ENCODE results near the gene CANT1.
"Not testable (repeated sequence)": the region's sequence is repeated elsewhere in the genome, so short reads cannot be mapped to it uniquely, and the experiment has no call there.

CANT1 gene

DNA sequence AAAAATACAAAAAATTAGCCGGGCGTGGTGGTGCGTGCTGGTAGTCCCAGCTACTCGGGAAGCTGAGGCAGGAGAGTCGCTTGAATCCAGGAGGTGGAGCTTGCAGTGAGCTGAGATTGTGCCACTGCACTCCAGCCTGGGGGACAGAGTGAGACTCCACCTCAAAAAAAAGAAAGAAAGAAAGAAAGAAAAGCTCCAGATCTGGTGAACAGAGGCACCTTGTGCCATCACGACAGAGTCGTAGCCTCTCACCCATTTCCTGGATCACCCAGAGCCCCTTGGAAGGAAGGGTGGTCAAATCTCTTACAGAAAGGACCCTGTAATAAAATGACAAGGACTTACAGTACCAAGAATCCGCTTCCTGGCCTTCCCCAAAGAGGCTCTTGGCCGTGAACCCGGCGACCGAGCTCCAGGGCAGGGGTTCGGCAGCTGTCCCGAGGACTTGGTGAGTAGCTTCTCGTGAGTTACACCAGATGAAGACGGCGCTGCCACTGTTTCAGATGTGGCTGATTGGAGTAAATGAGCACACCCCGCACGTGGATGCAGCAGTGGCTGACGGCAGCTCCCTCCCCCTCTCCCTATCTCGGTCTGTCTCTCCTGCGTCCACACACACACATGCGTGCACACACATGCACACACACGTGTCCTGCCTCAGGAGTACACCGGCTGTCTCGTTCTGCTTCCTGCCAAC is 43.3 kb downstream of the CANT1 start:
- Histone ChIP-seq H3K36me3 (ENCODE audit: control insufficient read depth in 1 of 2, insufficient read depth in 2 of 2, low read length in 2 of 2) (peaks cover 4 to 5% of the 10 kb centered on the region in 2 donors), H3K27ac (ENCODE audit: low read length) (no peak overlapping the region), H3K9me3 (ENCODE audit: control insufficient read depth in 1 of 2, low read length in 2 of 2) (no peaks in the 10 kb centered on the region)

GRCh38 chr17:78965491-78965924 is 44.1 kb downstream of the CANT1 start:
- no peaks in the 10 kb centered on the region for H3K9me3 ChIP-seq (ENCODE audit: control insufficient read depth in 1 of 2, low read length in 2 of 2)

More for the DNA sequence above, 43.3 kb downstream of the CANT1 start:
- Histone ChIP-seq H3K27me3 (ENCODE audit: low read depth, low read length) (no peaks in the 10 kb centered on the region), H3K4me1 (ENCODE audit: control insufficient read depth in 1 of 2, insufficient read depth in 2 of 2, low read length in 2 of 2) (peaks cover 0 to 5% of the 10 kb centered on the region in 2 donors), H3K4me3 (ENCODE audit: low read depth in 1 of 2, low read length in 2 of 2) (no peak overlapping the region)

GRCh38 chr17:78963378-78963777 is 46.2 kb downstream of the CANT1 start:
- peaks cover 0 to 5% of the 10 kb centered on the region in 2 donors for H3K4me1 ChIP-seq (ENCODE audit: control insufficient read depth in 1 of 2, insufficient read depth in 2 of 2, low read length in 2 of 2)
- no peaks in the 10 kb centered on the region for H3K27me3 ChIP-seq (ENCODE audit: low read depth, low read length)
- H3K4me3 ChIP-seq (ENCODE audit: low read depth in 1 of 2, low read length in 2 of 2) = no peak overlapping the region
- no peaks in the 10 kb centered on the region for H3K9me3 ChIP-seq (ENCODE audit: control insufficient read depth in 1 of 2, low read length in 2 of 2)
- no peak overlapping the region for H3K27ac ChIP-seq (ENCODE audit: low read length)
- H3K36me3 ChIP-seq (ENCODE audit: control insufficient read depth in 1 of 2, insufficient read depth in 2 of 2, low read length in 2 of 2) = no peaks in the 10 kb centered on the region

More at GRCh38 chr17:78965491-78965924, 44.1 kb downstream of the CANT1 start:
- peaks cover 4 to 5% of the 10 kb centered on the region in 2 donors for H3K36me3 ChIP-seq (ENCODE audit: control insufficient read depth in 1 of 2, insufficient read depth in 2 of 2, low read length in 2 of 2)
- H3K4me3 ChIP-seq (ENCODE audit: low read depth in 1 of 2, low read length in 2 of 2) = no peak overlapping the region
- H3K27me3 ChIP-seq (ENCODE audit: low read depth, low read length) = no peaks in the 10 kb centered on the region
- H3K4me1 ChIP-seq (ENCODE audit: control insufficient read depth in 1 of 2, insufficient read depth in 2 of 2, low read length in 2 of 2) = peaks cover 0 to 5% of the 10 kb centered on the region in 2 donors
- no peak overlapping the region for H3K27ac ChIP-seq (ENCODE audit: low read length)

DNA sequence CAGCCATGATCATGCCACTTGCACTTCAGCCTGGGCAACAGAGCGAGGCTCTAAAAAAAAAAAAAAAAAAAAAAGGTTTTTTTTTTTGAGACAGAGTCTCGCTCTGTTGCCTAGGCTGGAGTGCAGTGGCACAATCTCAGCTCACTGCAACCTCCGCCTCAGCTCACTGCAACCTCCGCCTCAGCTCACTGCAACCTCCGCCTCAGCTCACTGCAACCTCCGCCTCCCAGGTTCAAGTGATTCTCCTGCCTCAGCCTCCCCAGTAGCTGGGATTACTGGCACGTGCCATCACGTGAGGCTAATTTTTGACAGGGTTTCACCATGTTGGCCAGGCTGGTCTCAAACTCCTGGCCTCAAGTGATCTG is 46.6 kb downstream of the CANT1 start:
- H3K27ac ChIP-seq (ENCODE audit: low read length); H3K27me3 ChIP-seq (ENCODE audit: low read depth, low read length); H3K9me3 ChIP-seq (ENCODE audit: control insufficient read depth in 1 of 2, low read length in 2 of 2); H3K4me1 ChIP-seq (ENCODE audit: control insufficient read depth in 1 of 2, insufficient read depth in 2 of 2, low read length in 2 of 2); H3K4me3 ChIP-seq (ENCODE audit: low read depth in 1 of 2, low read length in 2 of 2); H3K36me3 ChIP-seq (ENCODE audit: control insufficient read depth in 1 of 2, insufficient read depth in 2 of 2, low read length in 2 of 2): not testable (repeated sequence)

DNA sequence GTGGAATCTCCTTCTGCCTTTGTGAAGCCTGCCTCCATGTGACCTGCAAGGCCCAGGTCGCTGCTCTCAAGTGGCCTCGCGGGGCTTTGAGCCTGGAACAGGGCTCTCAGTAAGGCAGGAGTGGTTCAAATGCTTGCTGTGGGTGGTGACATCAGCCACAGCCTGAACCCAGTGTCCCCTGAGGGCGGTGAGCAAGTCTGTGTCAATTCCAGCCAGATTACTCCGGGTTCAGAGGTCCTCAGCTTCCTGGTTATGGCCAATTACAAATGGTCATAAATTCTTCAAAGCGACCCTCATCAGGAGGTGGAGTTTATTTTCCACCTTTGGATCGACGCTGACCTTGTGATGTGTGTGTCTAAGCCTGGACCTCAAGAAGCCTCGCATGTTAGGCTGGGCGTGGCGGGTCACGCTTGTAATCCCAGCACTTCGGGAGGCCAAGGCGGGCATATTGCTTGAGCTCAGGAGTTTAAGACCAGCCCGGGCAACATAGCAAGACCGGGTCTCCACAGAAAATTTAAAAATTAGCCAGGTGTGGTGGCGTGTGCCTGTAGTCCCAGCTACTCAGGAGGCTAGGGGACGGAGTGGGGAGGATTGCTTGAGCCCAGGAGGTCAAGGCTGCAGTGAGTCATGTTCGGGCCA is 47.1 kb downstream of the CANT1 start:
- Histone ChIP-seq H3K9me3 (ENCODE audit: control insufficient read depth in 1 of 2, low read length in 2 of 2) (no peaks in the 10 kb centered on the region), H3K27ac (ENCODE audit: low read length) (no peak overlapping the region), H3K4me3 (ENCODE audit: low read depth in 1 of 2, low read length in 2 of 2) (no peak overlapping the region), H3K4me1 (ENCODE audit: control insufficient read depth in 1 of 2, insufficient read depth in 2 of 2, low read length in 2 of 2) (peaks cover 0 to 5% of the 10 kb centered on the region in 2 donors), H3K27me3 (ENCODE audit: low read depth, low read length) (no peaks in the 10 kb centered on the region), H3K36me3 (ENCODE audit: control insufficient read depth in 1 of 2, insufficient read depth in 2 of 2, low read length in 2 of 2) (no peaks in the 10 kb centered on the region)

GRCh38 chr17:78961571-78961970 is 48.0 kb downstream of the CANT1 start:
- no peaks in the 10 kb centered on the region for H3K9me3 ChIP-seq (ENCODE audit: control insufficient read depth in 1 of 2, low read length in 2 of 2)
- H3K36me3 ChIP-seq (ENCODE audit: control insufficient read depth in 1 of 2, insufficient read depth in 2 of 2, low read length in 2 of 2) = no peaks in the 10 kb centered on the region
- H3K27me3 ChIP-seq (ENCODE audit: low read depth, low read length) = no peaks in the 10 kb centered on the region
- H3K4me1 ChIP-seq (ENCODE audit: control insufficient read depth in 1 of 2, insufficient read depth in 2 of 2, low read length in 2 of 2) = peaks cover 0 to 5% of the 10 kb centered on the region in 2 donors
- no peak overlapping the region for H3K27ac ChIP-seq (ENCODE audit: low read length)
- no peak overlapping the region for H3K4me3 ChIP-seq (ENCODE audit: low read depth in 1 of 2, low read length in 2 of 2)

DNA sequence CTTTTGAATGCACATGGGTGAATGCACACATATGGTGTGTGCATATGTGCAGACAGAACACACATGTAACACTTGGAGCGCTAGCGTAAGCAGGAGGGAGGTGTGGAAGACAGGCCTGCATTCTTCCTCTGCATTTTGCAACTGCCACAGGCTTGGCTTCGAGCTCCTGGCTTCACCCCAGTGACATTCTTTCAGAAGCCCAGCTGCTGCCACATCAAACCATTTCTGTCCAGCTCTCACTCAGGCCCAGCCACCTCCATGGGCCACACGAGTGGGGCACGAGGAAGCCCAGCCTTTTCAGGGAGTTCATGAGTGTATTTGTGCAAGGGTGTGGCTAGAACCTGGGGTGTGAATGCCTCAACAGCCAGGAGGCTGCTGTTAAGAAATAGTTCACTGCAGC is 48.6 kb downstream of the CANT1 start:
- Histone ChIP-seq H3K9me3 (ENCODE audit: control insufficient read depth in 1 of 2, low read length in 2 of 2) (no peaks in the 10 kb centered on the region), H3K36me3 (ENCODE audit: control insufficient read depth in 1 of 2, insufficient read depth in 2 of 2, low read length in 2 of 2) (no peaks in the 10 kb centered on the region), H3K4me3 (ENCODE audit: low read depth in 1 of 2, low read length in 2 of 2) (no peak overlapping the region), H3K27me3 (ENCODE audit: low read depth, low read length) (no peaks in the 10 kb centered on the region), H3K4me1 (ENCODE audit: control insufficient read depth in 1 of 2, insufficient read depth in 2 of 2, low read length in 2 of 2) (peaks cover 0 to 5% of the 10 kb centered on the region in 2 donors), H3K27ac (ENCODE audit: low read length) (no peak overlapping the region)

- Histone ChIP-seq H3K27ac (ENCODE audit: low read length) (no peak overlapping the region), H3K9me3 (ENCODE audit: control insufficient read depth in 1 of 2, low read length in 2 of 2) (no peaks in the 10 kb centered on the region)
Measured at GRCh38 chr17:78959803-78960202, 49.8 kb downstream of the CANT1 start.

GRCh38 chr17:78958641-78959127 is 50.9 kb downstream of the CANT1 start:
- Histone ChIP-seq H3K27me3 (ENCODE audit: low read depth, low read length) (no peaks in the 10 kb centered on the region), H3K4me3 (ENCODE audit: low read depth in 1 of 2, low read length in 2 of 2) (no peak overlapping the region), H3K27ac (ENCODE audit: low read length) (no peak overlapping the region), H3K4me1 (ENCODE audit: control insufficient read depth in 1 of 2, insufficient read depth in 2 of 2, low read length in 2 of 2) (peaks cover 0 to 5% of the 10 kb centered on the region in 2 donors), H3K36me3 (ENCODE audit: control insufficient read depth in 1 of 2, insufficient read depth in 2 of 2, low read length in 2 of 2) (no peaks in the 10 kb centered on the region), H3K9me3 (ENCODE audit: control insufficient read depth in 1 of 2, low read length in 2 of 2) (no peaks in the 10 kb centered on the region)

More at GRCh38 chr17:78959803-78960202, 49.8 kb downstream of the CANT1 start:
- Histone ChIP-seq H3K36me3 (ENCODE audit: control insufficient read depth in 1 of 2, insufficient read depth in 2 of 2, low read length in 2 of 2) (no peaks in the 10 kb centered on the region), H3K4me3 (ENCODE audit: low read depth in 1 of 2, low read length in 2 of 2) (no peak overlapping the region), H3K27me3 (ENCODE audit: low read depth, low read length) (no peaks in the 10 kb centered on the region), H3K4me1 (ENCODE audit: control insufficient read depth in 1 of 2, insufficient read depth in 2 of 2, low read length in 2 of 2) (peaks cover 0 to 5% of the 10 kb centered on the region in 2 donors)

DNA sequence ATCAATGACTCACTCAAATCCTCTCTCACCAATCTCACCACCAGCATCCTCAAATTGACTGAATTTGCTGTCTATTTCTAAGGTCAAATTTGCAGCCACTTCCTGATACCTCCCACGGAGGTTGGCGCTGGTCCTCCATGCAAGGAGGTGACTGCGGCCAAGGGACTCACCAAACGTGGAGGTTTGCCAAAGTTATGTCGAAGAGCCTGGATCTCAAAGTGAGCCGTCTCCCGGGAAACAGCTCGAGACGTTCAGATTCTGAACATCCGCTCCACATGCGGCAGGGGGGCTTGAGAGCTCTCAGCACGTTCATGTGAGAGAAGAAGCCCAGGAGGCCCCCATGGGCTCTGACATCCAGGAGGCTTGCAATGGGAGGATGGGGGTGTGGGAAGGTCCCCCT is 52.4 kb downstream of the CANT1 start:
- no peaks in the 10 kb centered on the region for H3K36me3 ChIP-seq (ENCODE audit: control insufficient read depth in 1 of 2, insufficient read depth in 2 of 2, low read length in 2 of 2)
- no peak overlapping the region for H3K27ac ChIP-seq (ENCODE audit: low read length)
- no peak overlapping the region for H3K4me3 ChIP-seq (ENCODE audit: low read depth in 1 of 2, low read length in 2 of 2)
- peaks cover 0 to 11% of the 10 kb centered on the region in 2 donors for H3K4me1 ChIP-seq (ENCODE audit: control insufficient read depth in 1 of 2, insufficient read depth in 2 of 2, low read length in 2 of 2)
- no peaks in the 10 kb centered on the region for H3K9me3 ChIP-seq (ENCODE audit: control insufficient read depth in 1 of 2, low read length in 2 of 2)
- no peaks in the 10 kb centered on the region for H3K27me3 ChIP-seq (ENCODE audit: low read depth, low read length)

DNA sequence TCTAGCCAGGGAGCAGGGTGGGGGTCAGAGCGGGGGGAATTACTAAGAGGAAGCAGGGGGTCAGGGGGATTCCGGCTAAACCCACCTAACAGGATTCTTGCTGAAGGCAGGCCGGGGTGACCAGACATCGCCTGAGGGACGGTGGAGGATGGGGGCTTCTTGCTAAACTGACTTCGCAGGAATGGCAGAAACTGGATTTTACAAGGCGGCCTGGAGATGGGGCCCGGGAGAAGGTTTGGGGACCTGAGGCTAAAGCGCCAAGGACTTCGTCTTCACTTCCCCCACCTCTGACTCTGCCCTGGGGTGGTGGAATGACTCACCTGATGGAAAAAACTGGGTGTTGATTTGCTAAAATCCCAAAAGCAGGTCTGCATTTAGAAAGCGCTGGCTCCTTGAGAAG is 53.3 kb downstream of the CANT1 start:
- Histone ChIP-seq H3K36me3 (ENCODE audit: control insufficient read depth in 1 of 2, insufficient read depth in 2 of 2, low read length in 2 of 2) (no peaks in the 10 kb centered on the region), H3K9me3 (ENCODE audit: control insufficient read depth in 1 of 2, low read length in 2 of 2) (peaks cover 0 to 4% of the 10 kb centered on the region in 2 donors), H3K27ac (ENCODE audit: low read length) (no peak overlapping the region), H3K4me1 (ENCODE audit: control insufficient read depth in 1 of 2, insufficient read depth in 2 of 2, low read length in 2 of 2) (peaks cover 4 to 18% of the 10 kb centered on the region in 2 donors), H3K27me3 (ENCODE audit: low read depth, low read length) (no peaks in the 10 kb centered on the region), H3K4me3 (ENCODE audit: low read depth in 1 of 2, low read length in 2 of 2) (no peak overlapping the region)

Data from muscle layer of duodenum (tissue), 2 donors.